Ectodermal cell (in vitro differentiated cells): ENCODE results near the gene CAMK2G.

ENCODE experiments used
- H3K27ac ChIP-seq: 2 replicates; pipeline ENCODE4 v1.7.0; 2013; ENCODE audit warnings: mild to moderate bottlenecking, low read depth, low read length; ENCODE audit not compliant: insufficient read depth, poor library complexity, severe bottlenecking
- H3K27me3 ChIP-seq: 2 replicates; pipeline ENCODE4 v1.7.0; 2013; ENCODE audit warnings: mild to moderate bottlenecking, low read length; ENCODE audit not compliant: insufficient read depth, control insufficient read depth, poor library complexity, severe bottlenecking
- H3K36me3 ChIP-seq: one replicate; pipeline ENCODE4 v1.7.0; 2013; ENCODE audit warnings: low read length; ENCODE audit not compliant: control insufficient read depth, insufficient read depth
- H3K4me1 ChIP-seq: one replicate; pipeline ENCODE4 v1.7.0; 2013; ENCODE audit warnings: low read length; ENCODE audit not compliant: control insufficient read depth, insufficient read depth
- H3K4me3 ChIP-seq: 2 replicates; pipeline ENCODE4 v1.7.0; 2013; ENCODE audit warnings: low read depth, low read length, control low read depth; ENCODE audit not compliant: insufficient read depth
- H3K9me3 ChIP-seq: 2 replicates; pipeline ENCODE4 v1.7.0; 2013; ENCODE audit warnings: mild to moderate bottlenecking, low read length, moderate library complexity; ENCODE audit not compliant: control insufficient read depth
- WGBS, 2 experiments: methylation state at CpG; one replicate each; pipeline ENCODE4 v1.1.7; 2013; ENCODE audit warnings: missing lambda C conversion rate in 2 of 2; 5-methylcytosine and 5-hydroxymethylcytosine counted together

CAMK2G gene

DNA sequence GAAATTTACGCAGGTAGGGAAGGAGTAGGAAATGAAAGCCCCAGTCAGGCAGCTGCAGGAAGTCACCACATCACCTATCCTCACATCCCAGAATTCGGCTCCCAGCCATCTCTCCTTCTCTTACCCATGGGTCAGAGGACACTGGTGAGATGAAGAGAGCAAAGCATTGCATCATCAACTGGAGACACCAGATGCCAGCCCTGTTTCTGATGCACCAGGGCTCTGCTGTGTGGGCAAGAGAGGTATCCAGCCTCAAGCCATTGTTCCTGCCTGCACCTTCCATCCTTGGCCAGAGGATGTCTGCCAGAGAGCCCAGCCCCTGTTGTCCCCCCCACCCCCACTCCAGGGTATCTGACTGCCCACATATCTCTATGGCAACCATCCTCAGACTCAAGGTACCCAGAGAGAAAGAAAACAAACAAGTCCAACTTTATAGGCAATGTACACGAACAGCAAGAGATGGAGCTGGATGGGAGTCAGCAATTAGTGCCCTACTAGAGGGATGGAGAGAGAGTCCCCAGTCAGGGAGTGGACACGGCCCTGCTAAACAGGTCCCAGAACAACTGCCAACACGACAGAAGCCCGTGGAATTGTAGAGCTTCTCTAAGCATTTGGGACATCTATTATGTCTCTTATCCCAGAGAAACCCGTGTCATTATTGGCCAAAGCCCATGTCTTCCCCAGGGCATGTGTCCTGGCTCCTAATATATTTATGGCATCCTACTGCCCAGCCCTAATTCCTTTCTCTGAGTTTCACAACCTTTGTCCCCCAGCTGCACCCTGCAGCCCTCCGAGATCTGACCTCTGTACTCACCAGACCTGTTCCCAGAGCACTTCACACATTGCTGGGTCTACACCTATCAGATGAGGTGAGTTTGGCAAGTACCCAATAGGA lies 2.8 kb downstream of the CAMK2G start:
- H3K27ac ChIP-seq: no peak overlapping the region
- H3K9me3 ChIP-seq: no peaks in the 10 kb centered on the region
- H3K4me1 ChIP-seq: peaks cover 17% of the 10 kb centered on the region
- 95% methylated on average over 8 of the region's 8 CpGs for WGBS, 2 experiments
- no peak overlapping the region for H3K4me3 ChIP-seq
- H3K36me3 ChIP-seq: peaks cover 7% of the 10 kb centered on the region
- H3K27me3 ChIP-seq: peaks cover 10% of the 10 kb centered on the region

- 94% methylated on average over 5 of the region's 5 CpGs for WGBS, 2 experiments
- H3K36me3 ChIP-seq: peaks cover 10% of the 10 kb centered on the region
These were observed 5.6 kb downstream of the CAMK2G start for GRCh38 chr10:73868655-73869195.

DNA sequence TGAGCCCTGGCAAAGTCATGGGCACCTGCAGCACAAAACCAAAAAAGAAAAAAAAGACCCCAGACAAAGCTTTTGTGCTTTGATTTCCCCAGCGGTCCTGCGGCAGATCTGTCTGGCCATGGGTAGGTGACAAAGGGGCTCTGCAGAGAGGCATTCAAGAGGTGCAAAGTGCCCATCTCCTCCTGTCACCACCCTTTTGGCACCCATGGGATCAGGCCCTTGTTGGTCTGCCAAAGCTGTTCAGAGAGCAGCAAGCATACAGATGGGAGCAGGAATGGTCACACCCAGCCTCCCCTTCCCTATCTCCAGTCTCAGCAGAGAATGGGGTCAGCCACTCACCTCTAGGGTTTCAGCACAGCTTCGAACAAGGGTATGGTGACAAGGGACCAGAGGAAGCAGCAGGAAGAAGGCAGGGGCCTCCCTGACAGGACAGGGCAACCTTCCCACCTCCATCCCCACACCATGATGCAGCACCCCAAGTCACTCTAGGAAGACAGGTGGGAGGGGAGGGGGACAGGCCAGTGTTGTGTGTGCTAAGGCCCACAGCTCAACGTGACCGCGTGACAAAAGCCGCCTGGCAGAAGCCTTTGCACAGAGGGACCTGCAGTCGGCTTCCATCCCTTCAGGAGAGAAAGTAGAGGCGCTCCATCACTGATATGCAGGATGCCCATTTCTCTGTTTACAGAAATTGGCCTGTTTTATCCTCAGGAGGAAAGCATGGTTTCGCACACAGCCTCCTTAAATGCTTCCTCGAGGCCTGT lies 6.3 kb downstream of the CAMK2G start:
- H3K4me3 ChIP-seq: no peak overlapping the region
- H3K4me1 ChIP-seq: peaks cover 12% of the 10 kb centered on the region
- WGBS, 2 experiments: 93 to 96% methylated on average over 11 of the region's 11 CpGs
- no peak overlapping the region for H3K27ac ChIP-seq
- no peaks in the 10 kb centered on the region for H3K9me3 ChIP-seq
- H3K36me3 ChIP-seq: peaks cover 10% of the 10 kb centered on the region
- H3K27me3 ChIP-seq: no peaks in the 10 kb centered on the region

More at GRCh38 chr10:73868655-73869195, 5.6 kb downstream of the CAMK2G start:
- H3K27ac ChIP-seq: no peak overlapping the region
- no peak overlapping the region for H3K4me3 ChIP-seq
- peaks cover 17% of the 10 kb centered on the region for H3K4me1 ChIP-seq
- no peaks in the 10 kb centered on the region for H3K27me3 ChIP-seq
- H3K9me3 ChIP-seq: no peaks in the 10 kb centered on the region

GRCh38 chr10:73867126-73867807 lies 7.1 kb downstream of the CAMK2G start:
- Histone ChIP-seq H3K4me3 (no peak overlapping the region), H3K27ac (no peak overlapping the region), H3K36me3 (peaks cover 10% of the 10 kb centered on the region), H3K4me1 (peaks cover 7% of the 10 kb centered on the region), H3K9me3 (no peaks in the 10 kb centered on the region), H3K27me3 (no peaks in the 10 kb centered on the region)
- WGBS, 2 experiments: 87 to 88% methylated on average over 10 of the region's 10 CpGs

DNA sequence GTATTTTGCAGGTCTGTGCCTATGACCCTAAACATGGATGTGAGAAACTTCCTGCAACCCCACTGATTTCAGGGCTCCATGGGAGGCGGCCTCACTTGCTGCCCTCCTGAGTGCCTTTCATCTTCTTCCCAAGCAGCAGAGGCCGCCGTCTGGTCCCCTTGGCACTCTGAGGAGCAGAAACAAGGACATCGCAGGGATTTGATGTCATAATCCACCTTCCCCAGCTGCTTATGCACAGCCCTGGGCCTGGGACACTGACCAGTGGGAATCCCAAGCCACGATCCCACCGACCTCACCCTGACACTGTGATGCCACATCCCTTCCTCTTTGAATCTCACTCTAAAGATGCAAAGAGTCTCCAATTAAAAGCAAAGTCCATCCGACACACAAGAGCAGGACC lies 7.7 kb downstream of the CAMK2G start:
- H3K36me3 ChIP-seq: peaks cover 5% of the 10 kb centered on the region
- WGBS, 2 experiments: 89 to 90% methylated on average over 7 of the region's 7 CpGs

DNA sequence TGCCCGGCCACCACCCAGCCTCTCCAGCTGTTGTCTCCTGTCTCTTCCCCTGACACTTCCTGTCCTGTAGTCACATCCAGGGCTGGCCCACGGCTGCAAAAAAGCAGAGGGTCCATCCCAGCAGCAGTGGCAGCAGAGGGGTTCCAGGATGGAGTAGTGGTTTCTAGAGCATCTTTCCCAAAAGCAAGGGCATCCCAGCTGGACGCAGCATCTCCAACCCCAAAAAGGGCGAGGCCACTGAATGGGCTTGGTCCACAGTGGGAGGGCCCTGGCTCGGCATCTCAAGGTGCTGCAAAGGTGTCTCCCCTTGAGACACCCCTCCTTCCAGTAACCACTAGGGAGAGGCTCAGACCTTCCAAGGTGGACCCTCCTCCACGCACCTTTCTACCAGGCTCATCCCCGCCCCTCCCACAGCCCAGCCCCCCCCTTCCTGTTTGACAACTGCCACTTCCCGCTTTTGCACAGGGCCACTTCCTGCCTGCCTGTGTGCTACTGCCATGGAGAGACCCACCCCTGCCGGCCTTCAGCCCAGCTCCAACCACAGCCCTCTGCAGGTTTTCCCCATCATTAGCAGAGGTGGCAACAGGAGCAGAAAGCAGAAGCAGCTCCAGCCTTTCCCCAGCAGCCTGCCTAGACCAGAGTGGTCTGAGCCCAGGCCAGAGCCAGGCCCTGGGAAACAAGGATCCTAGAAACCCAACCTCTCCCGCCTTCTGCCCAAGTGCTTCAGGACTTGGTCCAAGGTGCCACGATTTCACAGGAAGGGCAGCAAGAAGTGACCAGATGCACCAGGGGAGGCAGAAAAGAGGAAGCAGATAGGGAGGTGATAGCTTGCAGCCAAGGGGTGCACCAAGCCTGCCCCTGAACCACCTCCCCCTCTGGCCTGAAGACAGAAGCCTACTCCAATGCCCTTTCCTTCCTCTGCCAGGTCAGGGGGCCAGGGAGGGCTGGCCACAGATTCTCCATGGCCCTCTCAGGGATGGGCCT lies 8.6 kb downstream of the CAMK2G start:
- no peaks in the 10 kb centered on the region for H3K27me3 ChIP-seq
- H3K4me3 ChIP-seq: no peak overlapping the region
- WGBS, 2 experiments: 92 to 94% methylated on average over 11 of the region's 11 CpGs
- H3K27ac ChIP-seq: no peak overlapping the region
- H3K4me1 ChIP-seq: peaks cover 7% of the 10 kb centered on the region
- peaks cover 5% of the 10 kb centered on the region for H3K36me3 ChIP-seq
- no peaks in the 10 kb centered on the region for H3K9me3 ChIP-seq

More for the DNA sequence above, 7.7 kb downstream of the CAMK2G start:
- Histone ChIP-seq H3K9me3 (no peaks in the 10 kb centered on the region), H3K4me1 (peaks cover 7% of the 10 kb centered on the region), H3K27me3 (no peaks in the 10 kb centered on the region), H3K4me3 (no peak overlapping the region), H3K27ac (no peak overlapping the region)

DNA sequence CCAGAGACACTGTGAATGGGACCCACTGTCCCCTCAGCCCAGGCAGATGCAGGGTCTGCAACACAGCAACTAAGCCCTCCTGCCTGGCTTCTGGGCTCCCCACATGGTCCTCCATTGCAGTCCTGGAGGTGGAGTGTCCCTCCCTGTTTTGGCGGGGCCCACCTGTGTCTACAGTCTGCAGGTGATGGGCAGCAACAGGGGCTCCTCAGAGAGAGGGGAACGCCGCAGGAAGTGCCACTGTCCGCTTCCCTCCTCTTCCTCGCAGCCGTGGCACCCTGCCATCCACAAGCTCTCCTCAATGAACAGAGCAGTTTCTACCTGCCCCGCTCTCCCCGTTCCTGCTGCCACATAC lies 9.3 kb downstream of the CAMK2G start:
- Histone ChIP-seq H3K27ac (no peak overlapping the region), H3K4me1 (peaks cover 7% of the 10 kb centered on the region), H3K9me3 (no peaks in the 10 kb centered on the region), H3K36me3 (peaks cover 3% of the 10 kb centered on the region), H3K4me3 (no peak overlapping the region), H3K27me3 (no peaks in the 10 kb centered on the region)
- WGBS, 2 experiments: 96 to 97% methylated on average over 8 of the region's 8 CpGs

DNA sequence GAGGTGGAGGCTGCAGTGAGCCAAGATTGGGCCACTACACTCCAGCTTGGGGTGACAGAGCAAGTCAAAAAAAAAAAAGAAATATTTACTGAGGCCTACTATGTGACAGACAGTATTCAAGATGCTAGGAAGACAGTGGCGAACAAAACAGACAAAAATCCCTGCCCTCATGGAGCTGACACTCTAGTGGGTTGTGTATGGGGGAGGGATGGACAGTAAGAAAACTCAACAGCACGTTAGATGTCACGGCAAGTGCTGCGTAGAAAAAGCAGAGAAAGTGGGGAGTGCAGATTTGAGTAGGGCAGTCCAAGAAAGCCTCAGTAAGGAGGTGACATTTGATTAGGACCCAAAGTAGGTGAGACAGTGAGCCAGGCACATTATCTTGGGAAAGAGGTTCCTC lies 10.1 kb downstream of the CAMK2G start:
- Histone ChIP-seq H3K36me3 (peaks cover 3% of the 10 kb centered on the region), H3K4me1 (peaks cover 7% of the 10 kb centered on the region), H3K9me3 (no peaks in the 10 kb centered on the region), H3K27ac (no peak overlapping the region), H3K27me3 (no peaks in the 10 kb centered on the region), H3K4me3 (no peak overlapping the region)
- 95 to 96% methylated on average over 4 of the region's 4 CpGs for WGBS, 2 experiments
